NT2/D1 (cell line): ENCODE results near the gene AGT.

Experiments used
- SUZ12 ChIP-seq: IDR thresholded peaks from 2 replicates; pipeline ENCODE4 v1.6.1; 2011; ENCODE audit not compliant: insufficient read length, insufficient read depth; ENCODE audit errors: extremely low read depth
- ZNF274 ChIP-seq: IDR thresholded peaks from 2 replicates; pipeline ENCODE4 v1.6.1; 2011; ENCODE audit warnings: mild to moderate bottlenecking, low read depth, low read length

DNA sequence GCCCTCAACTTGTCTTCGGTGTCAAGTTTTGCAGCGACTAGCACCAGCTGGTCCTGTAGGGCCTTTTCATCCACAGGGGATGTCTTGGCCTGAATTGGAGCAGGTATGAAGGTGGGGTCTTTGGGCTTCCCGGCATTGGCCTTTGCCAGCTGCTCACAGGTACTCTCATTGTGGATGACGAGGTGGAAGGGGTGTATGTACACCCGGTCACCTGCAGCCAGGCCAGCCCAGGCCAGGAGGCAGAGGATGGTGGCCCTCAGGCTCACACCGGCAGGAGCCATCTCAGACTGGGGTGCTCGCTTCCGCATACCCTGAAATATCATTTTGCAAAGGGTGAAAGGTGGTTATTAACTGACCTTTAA lies 3.4 kb downstream of the AGT start:
- TF ChIP-seq ZNF274 (no peak), SUZ12 (no peak)
